HepG2 (cell line): ENCODE data around the gene ADAMTS13. TPM values are rescaled to one million over a fixed set of nuclear protein-coding genes. Genes with fewer than 3 reads are reported as not detected.

ENCODE experiments used
- ATAC-seq: fragments of 200-7000 bp; cut with Tn5 transposase; 3 replicates; pipeline ENCODE4 v1.9.1; 2020; ENCODE audit warnings: mild to moderate bottlenecking, moderate library complexity
- BruUV-seq: library from RNA; stranded (reverse); fragments of 400-500 nt; replicated peaks from 2 replicates; lab custom pipeline; 2021; lab: Mats Ljungman, UMichigan
- CTCF ChIA-PET: fragments of 300-600 bp; formaldehyde crosslinking; extraction: SDS; loops from one replicate; lab custom pipeline; 2021; ENCODE audit warnings: low total read pairs, inconsistent platforms, low intra/inter-chr PET ratio; lab: Yijun Ruan, JAX
- POLR2A ChIA-PET: fragments of 350-600 bp; sonication (Branson Sonifier 250); formaldehyde crosslinking; loops from one replicate; lab custom pipeline; 2020; ENCODE audit warnings: antibody characterized with exemption, inconsistent platforms; lab: Yijun Ruan, JAX
- DNase-seq: peaks from one replicate; pipeline ENCODE4 v3.0.0-alpha.2; 2015; ENCODE audit warnings: low spot score
- FAIRE-seq: peaks from 3 replicates; lab custom pipeline; 2011; peaks lifted over from hg19 to GRCh38; lab: Jason Lieb, UNC
- H2AFZ ChIP-seq: one replicate; pipeline ENCODE4 v1.6.1; 2011; ENCODE audit warnings: low read length, inconsistent platforms
- H3K27ac ChIP-seq: fragments of 300-600 bp; 3 replicates; pipeline ENCODE4 v1.8.0; 2011; ENCODE audit warnings: mixed run types, mild to moderate bottlenecking, mixed read lengths, low read length, inconsistent platforms; ENCODE audit not compliant: insufficient read depth; ENCODE audit errors: extremely low read length
- H3K27me3 ChIP-seq, 2 experiments: fragments of 200-600 bp in 1 of 2; 2 replicates in 1 of 2; 3 replicates in 1 of 2; pipeline versions ENCODE4 v1.6.0 to v1.8.0; 2011; ENCODE audit warnings: low read length in 2 of 2, mild to moderate bottlenecking in 2 of 2, moderate library complexity in 2 of 2, inconsistent platforms in 1 of 2; ENCODE audit not compliant: insufficient read depth in 2 of 2, control insufficient read depth in 1 of 2
- H3K36me3 ChIP-seq, 2 experiments: fragments of 200-600 bp in 1 of 2; replicated peaks in 1 of 2; 2 replicates in 1 of 2; 3 replicates in 1 of 2; pipeline versions ENCODE4 v1.5.1 to v1.8.0; 2011; ENCODE audit warnings: low read length in 2 of 2, inconsistent platforms in 1 of 2; ENCODE audit not compliant: insufficient read depth in 2 of 2, control insufficient read depth in 1 of 2
- H3K4me1 ChIP-seq: 2 replicates; pipeline ENCODE4 v1.5.1; 2012; ENCODE audit warnings: low read length, inconsistent platforms; ENCODE audit not compliant: insufficient read depth
- H3K4me2 ChIP-seq: 2 replicates; pipeline ENCODE4 v1.6.0; 2011; ENCODE audit warnings: low read depth, low read length, inconsistent platforms
- H3K4me3 ChIP-seq, 3 experiments: fragments of 200-600 bp in 1 of 3; sonication (generic), shearing (Covaris generic) in 1 of 3; replicated peaks in 1 of 3; 2 replicates each; pipeline ENCODE4 v1.5.1; 2011 to 2016; ENCODE audit warnings: low read length in 3 of 3, inconsistent platforms in 2 of 3, low read depth in 2 of 3, mild to moderate bottlenecking in 2 of 3, control low read depth in 1 of 3, mixed read lengths in 1 of 3; ENCODE audit not compliant: insufficient read depth in 1 of 3
- H3K79me2 ChIP-seq: one replicate; pipeline ENCODE4 v1.6.1; 2011; ENCODE audit warnings: low read length, inconsistent platforms; ENCODE audit not compliant: insufficient read depth
- H3K9ac ChIP-seq: 2 replicates; pipeline ENCODE4 v1.6.0; 2011; ENCODE audit warnings: mild to moderate bottlenecking, low read depth, low read length, inconsistent platforms; ENCODE audit not compliant: insufficient read depth
- H3K9me3 ChIP-seq: 2 replicates; pipeline ENCODE4 v1.5.1; 2012; ENCODE audit warnings: mild to moderate bottlenecking, low read length
- H4K20me1 ChIP-seq: 2 replicates; pipeline ENCODE4 v1.6.0; 2011; ENCODE audit warnings: inconsistent platforms, mild to moderate bottlenecking, low read length, moderate library complexity; ENCODE audit not compliant: insufficient read depth
- HNRNPL ChIP-seq: fragments of 200-400 bp; formaldehyde crosslinking; IDR thresholded peaks from 2 replicates; pipeline ENCODE4 v1.6.1; 2017; ENCODE audit warnings: mild to moderate bottlenecking, low read depth, low read length
- MAFK ChIP-seq, 2 experiments: IDR thresholded peaks in 1 of 2; conservative IDR thresholded peaks in 1 of 2; 2 replicates each; pipeline ENCODE4 v1.6.1; 2011; ENCODE audit warnings: improper control_type of control experiment in 2 of 2, low read length in 2 of 2
- MEF2D ChIP-seq: sonication (generic); formaldehyde crosslinking; IDR thresholded peaks from 2 replicates; pipeline ENCODE4 v1.5.1; 2020; ENCODE audit warnings: mild to moderate bottlenecking, missing genetic modification reagents
- MEIS2 ChIP-seq: sonication (generic); formaldehyde crosslinking; IDR thresholded peaks from 2 replicates; pipeline ENCODE4 v1.9.0; 2021; ENCODE audit warnings: mild to moderate bottlenecking, missing genetic modification reagents
- NFE2L1 ChIP-seq: sonication (generic); formaldehyde crosslinking; IDR thresholded peaks from 2 replicates; pipeline ENCODE4 v1.4.0; 2020; ENCODE audit warnings: missing genetic modification reagents, mild to moderate bottlenecking, borderline replicate concordance
- STAT5B ChIP-seq: sonication (generic); formaldehyde crosslinking; IDR thresholded peaks from 2 replicates; pipeline ENCODE4 v1.4.0; 2020; ENCODE audit warnings: missing genetic modification reagents
- ZNF34 ChIP-seq: sonication (generic); formaldehyde crosslinking; IDR thresholded peaks from 2 replicates; pipeline ENCODE4 v1.4.0; 2020; ENCODE audit warnings: mild to moderate bottlenecking, missing genetic modification reagents, borderline replicate concordance
- ZNF629 ChIP-seq: sonication (generic); formaldehyde crosslinking; conservative IDR thresholded peaks from 2 replicates; pipeline ENCODE4 v1.5.0; 2020; ENCODE audit warnings: missing genetic modification reagents
- ZNF768 ChIP-seq: sonication (generic); formaldehyde crosslinking; IDR thresholded peaks from 2 replicates; pipeline ENCODE4 v1.4.0; 2020; ENCODE audit warnings: missing genetic modification reagents
- ZSCAN12 ChIP-seq: sonication (generic); formaldehyde crosslinking; IDR thresholded peaks from 2 replicates; pipeline ENCODE4 v1.9.0; 2021; ENCODE audit warnings: mild to moderate bottlenecking, missing genetic modification reagents
- WGBS: methylation state at CpG from one replicate; pipeline ENCODE4 v1.1.6; 2017; ENCODE audit warnings: low lambda C conversion rate; 5-methylcytosine and 5-hydroxymethylcytosine counted together
- in situ Hi-C: cut with HindIII; loops from 2 replicates; pipeline ENCODE4 v1.10.0; 2017; ENCODE audit warnings: low pct_unique_long_range_greater_than_20kb; ENCODE audit not compliant: extremely low pct_ligation_motif_present
- intact Hi-C: fragments of 100-400 bp; cut with micrococcal nuclease; formaldehyde crosslinking; loops from one replicate; pipeline ENCODE4 v1.10.0; 2022; ENCODE audit not compliant: unreplicated experiment
- polyA plus RNA-seq, 8 experiments: library from polyadenylated mRNA; depleted of rRNA in 3 of 8; stranded (reverse) in 7 of 8; unstranded in 1 of 8; fragments of >200 nt; fragmentation: Illumina TruSeq in 4 of 8; extraction: Trizol in 4 of 8; gene quantifications; 2 replicates each; pipeline versions ENCODE4 v1.2.1 to v1.2.3, GENCODE V29; 2011 to 2016; ENCODE audit warnings: low read depth in 4 of 8, missing spikeins in 1 of 8, mixed read lengths in 1 of 8; ENCODE audit not compliant: insufficient read depth in 1 of 8
- total RNA-seq, 5 experiments: library from RNA; depleted of rRNA; stranded (reverse); fragments of >200 nt; fragmentation: Illumina TruSeq; extraction: Trizol; gene quantifications; 2 replicates each; pipeline ENCODE4 v1.2.3, GENCODE V29; 2016; ENCODE audit warnings: low read depth in 1 of 5
- TF ChIP-seq, protein P1 (sequence below): sonication (generic); formaldehyde crosslinking; conservative IDR thresholded peaks from 2 replicates; pipeline ENCODE4 v1.4.0; 2020; ENCODE audit warnings: missing genetic modification reagents
- TF ChIP-seq, protein P2 (sequence below): sonication (generic); formaldehyde crosslinking; IDR thresholded peaks from 2 replicates; pipeline ENCODE4 v1.5.0; 2020; ENCODE audit warnings: mild to moderate bottlenecking, missing genetic modification reagents, moderate library complexity

Gene ADAMTS13
- total and polyA plus RNA-seq, 2 of the 13 experiments (the other 11 are each of a cell fraction or from before 2014, with no cell fraction given) = 0.91 to 4.5 TPM

- Histone ChIP-seq H3K79me2 (no peaks in the 10 kb centered on the region), H3K36me3 (no peaks in the 10 kb centered on the region), H3K9me3 (no peaks in the 10 kb centered on the region), H2AFZ (no peak overlapping the region), H3K27ac (no peak overlapping the region), H3K4me2 (no peak overlapping the region), H3K9ac (no peak overlapping the region), H3K4me3 (no peak overlapping the region), H3K27me3 (peaks cover 4 to 45% of the 10 kb centered on the region in 2 experiments), H4K20me1 (no peaks in the 10 kb centered on the region), H3K4me1 (peaks cover 45% of the 10 kb centered on the region)
- DNase-seq (no peak), FAIRE-seq (no peak), ATAC-seq (no peak)
- CTCF ChIA-PET = interaction anchor here (0.7 kb wide), 1 partner anchor 88 kb away, joined by 3 read pairs; no protein-coding TSS in a partner anchor
- no TSS peak for BruUV-seq
- TF ChIP-seq ZNF768 (CRISPR knock-in tag) = peak; percentile 46; the same call in 1 of the 2 replicates
- no peak for TF ChIP-seq ZSCAN12
- POLR2A ChIA-PET = interaction anchor here (0.9 kb wide), 1 partner anchor 23 kb away, joined by 3 read pairs; no protein-coding TSS in a partner anchor
- WGBS = 50% methylated on average over 6 of the region's 9 CpGs
- in situ Hi-C loops = no loop called here
- intact Hi-C loops = no loop called here
Measured at GRCh38 chr9:133483611-133484010, 61.4 kb downstream of the ADAMTS13 start.

GRCh38 chr9:133484671-133485437 is 62.7 kb downstream of the ADAMTS13 start:
- H4K20me1 ChIP-seq = no peaks in the 10 kb centered on the region
- CTCF ChIA-PET = interaction anchor here (1.2 to 2.6 kb wide), 3 partner anchors 78 to 299 kb away, joined by 5 to 39 read pairs (median 13); no protein-coding TSS in a partner anchor
- H3K36me3 ChIP-seq = no peaks in the 10 kb centered on the region
- no peak overlapping the region for H3K9ac ChIP-seq
- DNase-seq (no peak), ATAC-seq (0 out of 3 replicates have a peak, but pooled peaks have one; percentile 4), FAIRE-seq (no peak)
- no peak overlapping the region for H2AFZ ChIP-seq
- H3K4me1 ChIP-seq = peaks cover 50% of the 10 kb centered on the region
- intact Hi-C loops (loop anchor here (5.0 kb wide), 1 partner anchor 128 kb away; the partner anchor contains the start of genes SURF1 and SURF2), in situ Hi-C loops (loop anchor here (5.0 kb wide), 3 partner anchors 78 to 298 kb away; partner anchors contain the start of genes SURF1 and SURF2)
- peaks cover 4 to 52% of the 10 kb centered on the region in 2 experiments for H3K27me3 ChIP-seq
- POLR2A ChIA-PET = interaction anchor here (1.0 to 1.6 kb wide), 2 partner anchors 25 to 137 kb away, joined by 3 to 11 read pairs; partner anchors contain the start of genes CACFD1, MED22 and RPL7A
- 60% methylated on average over 4 of the region's 22 CpGs for WGBS
- H3K4me3 ChIP-seq = no peak overlapping the region
- no peak for TF ChIP-seq STAT5B
- no peak for TF ChIP-seq MAFK (conservative IDR thresholded peaks at IDR 0.05 in 1 of 2, IDR thresholded peaks at IDR 0.05 in 1 of 2; ENCODE audit: low read length in 2 of 2)
- no peak for TF ChIP-seq ZNF34 (CRISPR knock-in tag)
- 0 out of 2 replicates have a peak, but pooled peaks have one; percentile 12 for TF ChIP-seq ZNF629 (CRISPR knock-in tag)
- TF ChIP-seq MEF2D (CRISPR knock-in tag) = no peak
- TF ChIP-seq, protein P1, sequence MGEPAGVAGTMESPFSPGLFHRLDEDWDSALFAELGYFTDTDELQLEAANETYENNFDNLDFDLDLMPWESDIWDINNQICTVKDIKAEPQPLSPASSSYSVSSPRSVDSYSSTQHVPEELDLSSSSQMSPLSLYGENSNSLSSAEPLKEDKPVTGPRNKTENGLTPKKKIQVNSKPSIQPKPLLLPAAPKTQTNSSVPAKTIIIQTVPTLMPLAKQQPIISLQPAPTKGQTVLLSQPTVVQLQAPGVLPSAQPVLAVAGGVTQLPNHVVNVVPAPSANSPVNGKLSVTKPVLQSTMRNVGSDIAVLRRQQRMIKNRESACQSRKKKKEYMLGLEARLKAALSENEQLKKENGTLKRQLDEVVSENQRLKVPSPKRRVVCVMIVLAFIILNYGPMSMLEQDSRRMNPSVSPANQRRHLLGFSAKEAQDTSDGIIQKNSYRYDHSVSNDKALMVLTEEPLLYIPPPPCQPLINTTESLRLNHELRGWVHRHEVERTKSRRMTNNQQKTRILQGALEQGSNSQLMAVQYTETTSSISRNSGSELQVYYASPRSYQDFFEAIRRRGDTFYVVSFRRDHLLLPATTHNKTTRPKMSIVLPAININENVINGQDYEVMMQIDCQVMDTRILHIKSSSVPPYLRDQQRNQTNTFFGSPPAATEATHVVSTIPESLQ (CRISPR knock-in tag) = no peak
- TF ChIP-seq, protein P2, sequence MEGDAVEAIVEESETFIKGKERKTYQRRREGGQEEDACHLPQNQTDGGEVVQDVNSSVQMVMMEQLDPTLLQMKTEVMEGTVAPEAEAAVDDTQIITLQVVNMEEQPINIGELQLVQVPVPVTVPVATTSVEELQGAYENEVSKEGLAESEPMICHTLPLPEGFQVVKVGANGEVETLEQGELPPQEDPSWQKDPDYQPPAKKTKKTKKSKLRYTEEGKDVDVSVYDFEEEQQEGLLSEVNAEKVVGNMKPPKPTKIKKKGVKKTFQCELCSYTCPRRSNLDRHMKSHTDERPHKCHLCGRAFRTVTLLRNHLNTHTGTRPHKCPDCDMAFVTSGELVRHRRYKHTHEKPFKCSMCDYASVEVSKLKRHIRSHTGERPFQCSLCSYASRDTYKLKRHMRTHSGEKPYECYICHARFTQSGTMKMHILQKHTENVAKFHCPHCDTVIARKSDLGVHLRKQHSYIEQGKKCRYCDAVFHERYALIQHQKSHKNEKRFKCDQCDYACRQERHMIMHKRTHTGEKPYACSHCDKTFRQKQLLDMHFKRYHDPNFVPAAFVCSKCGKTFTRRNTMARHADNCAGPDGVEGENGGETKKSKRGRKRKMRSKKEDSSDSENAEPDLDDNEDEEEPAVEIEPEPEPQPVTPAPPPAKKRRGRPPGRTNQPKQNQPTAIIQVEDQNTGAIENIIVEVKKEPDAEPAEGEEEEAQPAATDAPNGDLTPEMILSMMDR = 0 out of 2 replicates have a peak, but pooled peaks have one; percentile 4
- TF ChIP-seq HNRNPL = 0 out of 2 replicates have a peak, but pooled peaks have one; percentile 68
- no peak for TF ChIP-seq MEIS2 (CRISPR knock-in tag)
- no peak for TF ChIP-seq NFE2L1 (CRISPR knock-in tag)
- no TSS peak for BruUV-seq
- no peaks in the 10 kb centered on the region for H3K79me2 ChIP-seq
- H3K4me2 ChIP-seq = peak overlapping the region; percentile 95; the same call in 1 of the 2 replicates
- no peak overlapping the region for H3K27ac ChIP-seq
- H3K9me3 ChIP-seq = no peaks in the 10 kb centered on the region
